CD14-positive monocyte (primary cell): ENCODE measurements around the gene EPHB2. TPM values are rescaled to one million over a fixed set of nuclear protein-coding genes. Genes with fewer than 3 reads are reported as not detected.

Experiments used
- DNase-seq, 3 donors: peaks; one replicate each; pipeline ENCODE4 v3.0.0-alpha.2; 2011 to 2022
- H2AFZ ChIP-seq: 2 replicates; pipeline ENCODE4 v1.6.0; 2012; ENCODE audit warnings: mild to moderate bottlenecking, low read depth, low read length, inconsistent platforms; ENCODE audit not compliant: insufficient read depth, poor library complexity, severe bottlenecking
- H3K27ac ChIP-seq, 2 donors: 1 replicate in 1 of 2; 2 replicates in 1 of 2; pipeline ENCODE4 v1.5.1; 2012 to 2013; ENCODE audit warnings: low read length in 2 of 2, control low read depth in 1 of 2, inconsistent platforms in 1 of 2, low read depth in 1 of 2, mild to moderate bottlenecking in 1 of 2
- H3K27me3 ChIP-seq, 2 donors: one replicate each; pipeline versions ENCODE4 v1.6.0 to v1.6.1; 2011 to 2013; ENCODE audit warnings: low read length in 2 of 2; ENCODE audit not compliant: control insufficient read depth in 2 of 2, insufficient read depth in 2 of 2
- H3K36me3 ChIP-seq, 2 donors: replicated peaks in 1 of 2; 1 replicate in 1 of 2; 2 replicates in 1 of 2; pipeline versions ENCODE4 v1.5.1 to v1.6.1; 2012 to 2013; ENCODE audit warnings: low read length in 2 of 2, control low read depth in 1 of 2, inconsistent platforms in 1 of 2, mild to moderate bottlenecking in 1 of 2; ENCODE audit not compliant: insufficient read depth in 2 of 2, control insufficient read depth in 1 of 2
- H3K4me1 ChIP-seq, 2 donors: 1 replicate in 1 of 2; 2 replicates in 1 of 2; pipeline versions ENCODE4 v1.5.1 to v1.6.1; 2012 to 2013; ENCODE audit warnings: low read length in 2 of 2, control low read depth in 1 of 2, inconsistent platforms in 1 of 2, mild to moderate bottlenecking in 1 of 2, moderate library complexity in 1 of 2; ENCODE audit not compliant: insufficient read depth in 2 of 2, control insufficient read depth in 1 of 2
- H3K4me2 ChIP-seq: replicated peaks from 2 replicates; pipeline ENCODE3; 2012; ENCODE audit warnings: low read length, moderate library complexity, mild to moderate bottlenecking; ENCODE audit not compliant: poor library complexity, severe bottlenecking; ENCODE audit errors: extremely low read depth
- H3K4me3 ChIP-seq, 3 experiments: fragments of 200-600 bp in 1 of 3; sonication (generic) in 1 of 3; replicated peaks in 1 of 3; 1 replicate in 2 of 3; 2 replicates in 1 of 3; pipeline ENCODE4 v1.5.1; 2011 to 2013; ENCODE audit warnings: low read length in 3 of 3, mild to moderate bottlenecking in 3 of 3, control low read depth in 2 of 3, low read depth in 2 of 3, inconsistent platforms in 1 of 3, moderate library complexity in 1 of 3
- H3K79me2 ChIP-seq: 2 replicates; pipeline ENCODE4 v1.6.0; 2012; ENCODE audit warnings: mild to moderate bottlenecking, control low read depth, inconsistent platforms, low read length, moderate library complexity; ENCODE audit not compliant: insufficient read depth
- H3K9ac ChIP-seq: 2 replicates; pipeline ENCODE4 v1.6.0; 2017; ENCODE audit warnings: low read length, mild to moderate bottlenecking; ENCODE audit not compliant: insufficient read depth, poor library complexity, severe bottlenecking
- H3K9me3 ChIP-seq, 2 donors: replicated peaks in 1 of 2; 1 replicate in 1 of 2; 2 replicates in 1 of 2; pipeline versions ENCODE4 v1.5.1 to v1.6.1; 2012 to 2013; ENCODE audit warnings: low read length in 2 of 2, control low read depth in 1 of 2; ENCODE audit not compliant: control insufficient read depth in 1 of 2, insufficient read depth in 1 of 2
- H4K20me1 ChIP-seq: 2 replicates; pipeline ENCODE4 v1.6.0; 2012; ENCODE audit warnings: mild to moderate bottlenecking, low read length, control low read depth, moderate library complexity; ENCODE audit not compliant: insufficient read depth
- H3K27ac Mint-ChIP-seq, 7 donors: one replicate each; pipeline ENCODE4 v1.8.0; 2020; ENCODE audit warnings: mild to moderate bottlenecking in 7 of 7, mixed read lengths in 7 of 7, moderate library complexity in 6 of 7, inconsistent platforms in 2 of 7
- H3K27me3 Mint-ChIP-seq, 3 donors: one replicate each; pipeline ENCODE4 v1.8.0; 2021 to 2022; ENCODE audit warnings: low read depth in 3 of 3, mild to moderate bottlenecking in 3 of 3, mixed read lengths in 3 of 3, moderate library complexity in 3 of 3, inconsistent platforms in 1 of 3
- H3K36me3 Mint-ChIP-seq, 2 donors: one replicate each; pipeline ENCODE4 v1.8.0; 2020; ENCODE audit warnings: mixed read lengths in 2 of 2, inconsistent platforms in 1 of 2, mild to moderate bottlenecking in 1 of 2
- H3K4me1 Mint-ChIP-seq: one replicate; pipeline ENCODE4 v1.8.0; 2020; ENCODE audit warnings: mild to moderate bottlenecking, mixed read lengths
- H3K4me3 Mint-ChIP-seq, 2 donors: one replicate each; pipeline ENCODE4 v1.8.0; 2020; ENCODE audit warnings: mild to moderate bottlenecking in 2 of 2, mixed read lengths in 2 of 2, moderate library complexity in 1 of 2
- H3K9me3 Mint-ChIP-seq, 7 donors: one replicate each; pipeline ENCODE4 v1.8.0; 2020 to 2022; ENCODE audit warnings: mixed read lengths in 7 of 7, mild to moderate bottlenecking in 6 of 7, moderate library complexity in 6 of 7, inconsistent platforms in 2 of 7
- CTCF ChIP-seq: fragments of 200-600 bp; IDR thresholded peaks from one replicate; pipeline ENCODE4 v1.8.0; 2022; ENCODE audit warnings: antibody characterized with exemption, mild to moderate bottlenecking
- WGBS: methylation state at CpG from one replicate; pipeline ENCODE4 v1.1.5; 2013; ENCODE audit warnings: missing lambda C conversion rate; ENCODE audit not compliant: insufficient coverage; 5-methylcytosine and 5-hydroxymethylcytosine counted together
- intact Hi-C, 2 donors: fragments of 100-400 bp; cut with micrococcal nuclease; formaldehyde crosslinking; loops; one replicate each; pipeline versions ENCODE4 v1.15.0 to v1.15.1; 2023
- polyA plus RNA-seq, 3 donors: library from polyadenylated mRNA; depleted of rRNA in 1 of 3; unstranded in 2 of 3; stranded (reverse) in 1 of 3; fragments of 300-500 nt in 2 of 3; fragments of >200 nt in 1 of 3; fragmentation: Illumina TruSeq in 2 of 3; gene quantifications; 1 replicate in 2 of 3; 2 replicates in 1 of 3; pipeline ENCODE4 v1.2.3, GENCODE V29; 2012 to 2021

The EPHB2 gene
- polyA plus RNA-seq, 3 donors: 2.9 to 5.6 (median 3.4) TPM

GRCh38 chr1:22930240-22930912 lies 219.7 kb downstream of the EPHB2 start:
- H4K20me1 ChIP-seq: no peaks in the 10 kb centered on the region
- H2AFZ ChIP-seq: no peak overlapping the region
- H3K79me2 ChIP-seq: no peaks in the 10 kb centered on the region
- peaks cover 7 to 12% (median 10%) of the 10 kb centered on the region in 3 donors for H3K27me3 Mint-ChIP-seq
- no peak overlapping the region for H3K4me3 Mint-ChIP-seq
- 42% methylated on average over 4 of the region's 11 CpGs for WGBS
- no peak overlapping the region for H3K4me2 ChIP-seq
- H3K9ac ChIP-seq: no peak overlapping the region
- intact Hi-C loops: loop anchor here (1.0 to 10.0 kb wide), 2 partner anchors 226 to 256 kb away; no protein-coding TSS in a partner anchor
- DNase-seq: peak in 1 of 3 donors; percentile 15
- no peaks in the 10 kb centered on the region for H3K27me3 ChIP-seq
- no peak overlapping the region for H3K4me3 ChIP-seq
- peak; percentile 74 for TF ChIP-seq CTCF
- peaks cover 0 to 2% (median 0%) of the 10 kb centered on the region in 7 donors for H3K9me3 Mint-ChIP-seq
- no peaks in the 10 kb centered on the region for H3K36me3 ChIP-seq
- H3K4me1 ChIP-seq: no peaks in the 10 kb centered on the region
- no peaks in the 10 kb centered on the region for H3K4me1 Mint-ChIP-seq
- H3K27ac ChIP-seq: no peak overlapping the region
- H3K27ac Mint-ChIP-seq: no peak overlapping the region
- no peaks in the 10 kb centered on the region for H3K36me3 Mint-ChIP-seq
- no peaks in the 10 kb centered on the region for H3K9me3 ChIP-seq

DNA sequence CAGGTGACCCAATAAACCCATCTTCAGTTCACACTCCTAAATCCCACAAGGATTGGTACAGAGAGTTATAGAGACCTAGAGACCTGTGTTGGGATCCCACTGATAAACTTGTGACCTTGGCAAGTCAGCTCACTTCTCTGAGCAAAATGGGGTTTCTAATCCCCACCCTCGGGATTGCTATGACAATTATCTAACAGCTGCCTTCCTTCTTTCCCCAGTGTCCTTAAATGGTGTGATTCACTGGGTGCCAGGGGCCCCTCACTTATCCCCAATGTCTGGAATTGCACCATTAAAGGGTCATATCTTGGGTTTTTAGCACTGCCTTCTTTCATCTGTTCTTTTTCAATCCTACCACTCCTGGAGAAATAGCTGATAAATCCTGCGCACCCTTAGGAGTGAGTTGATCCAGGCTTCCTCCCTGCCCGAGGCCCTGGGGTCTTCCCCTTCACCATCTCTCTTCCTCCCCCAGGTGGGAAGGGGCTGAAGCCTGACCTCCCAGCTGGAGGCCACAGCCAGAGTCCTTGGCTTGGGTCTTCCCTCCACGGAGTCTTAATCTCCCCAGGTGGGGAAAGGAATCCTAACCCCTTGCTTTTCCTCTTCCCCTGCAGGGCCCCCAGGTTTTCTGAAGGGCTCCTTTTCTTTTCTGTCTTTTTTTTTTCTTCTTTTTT lies 222.3 kb downstream of the EPHB2 start:
- Histone ChIP-seq H3K9me3 (no peaks in the 10 kb centered on the region), H3K27ac (no peak overlapping the region), H3K4me3 (no peak overlapping the region), H3K4me1 (no peaks in the 10 kb centered on the region), H3K79me2 (no peaks in the 10 kb centered on the region), H3K9ac (no peak overlapping the region), H2AFZ (no peak overlapping the region), H3K36me3 (no peaks in the 10 kb centered on the region), H3K4me2 (no peak overlapping the region), H4K20me1 (no peaks in the 10 kb centered on the region), H3K27me3 (no peaks in the 10 kb centered on the region)
- no CpG with 5 or more reads among the region's 4 CpGs for WGBS
- no peak for TF ChIP-seq CTCF
- DNase-seq: no peak
- intact Hi-C loops: loop anchor here in 1 of 2 donors (10.0 kb wide), 1 partner anchor 228 kb away; no protein-coding TSS in a partner anchor
- peak overlapping the region in 1 of 7 donors; percentile 72 for H3K27ac Mint-ChIP-seq
- no peak overlapping the region for H3K4me3 Mint-ChIP-seq
- H3K9me3 Mint-ChIP-seq: peaks cover 0 to 5% (median 0%) of the 10 kb centered on the region in 7 donors
- H3K36me3 Mint-ChIP-seq: no peaks in the 10 kb centered on the region
- no peaks in the 10 kb centered on the region for H3K4me1 Mint-ChIP-seq
- peaks cover 5 to 16% (median 9%) of the 10 kb centered on the region in 3 donors for H3K27me3 Mint-ChIP-seq
